ENCODE data around the gene ZIC4.

ZIC4 gene

GRCh38 chr3:147406028-147406931 is at the start of gene ZIC4:
ZIC4 (minus strand) TSS chr3:147406543; CDS start chr3:147402797, 3,746 bp downstream.
- no peak for DNase-seq

- DNase-seq = no peak
These were observed 43.3 kb upstream of the ZIC4 start for GRCh38 chr3:147449669-147450068.

- no peak for DNase-seq
These were observed 40.9 kb upstream of the ZIC4 start for GRCh38 chr3:147447224-147447623.

- no peak for DNase-seq
These were observed 25.4 kb upstream of the ZIC4 start for GRCh38 chr3:147431751-147432150.

- DNase-seq = no peak
These were observed 22.4 kb upstream of the ZIC4 start for GRCh38 chr3:147428754-147429153.

GRCh38 chr3:147428326-147428725 is 22.0 kb upstream of the ZIC4 start:
- DNase-seq = no peak

GRCh38 chr3:147427746-147428145 is 21.4 kb upstream of the ZIC4 start:
- DNase-seq = no peak

- no peak for DNase-seq
These were observed 20.6 kb upstream of the ZIC4 start for GRCh38 chr3:147426931-147427330.

GRCh38 chr3:147425388-147425850 is 19.1 kb upstream of the ZIC4 start:
- DNase-seq = no peak

GRCh38 chr3:147424581-147425387 is 18.4 kb upstream of the ZIC4 start:
- DNase-seq = no peak

GRCh38 chr3:147423798-147424580 is 17.6 kb upstream of the ZIC4 start:
- no peak for DNase-seq

- no peak for DNase-seq
These were observed 17.1 kb upstream of the ZIC4 start for GRCh38 chr3:147423537-147423797.

GRCh38 chr3:147422601-147423536 is 16.5 kb upstream of the ZIC4 start:
- DNase-seq = no peak

- DNase-seq = no peak
These were observed 15.9 kb upstream of the ZIC4 start for GRCh38 chr3:147422196-147422595.

GRCh38 chr3:147421184-147421912 is 15.0 kb upstream of the ZIC4 start:
- no peak for DNase-seq

GRCh38 chr3:147420353-147421183 is 14.2 kb upstream of the ZIC4 start:
- DNase-seq = no peak

GRCh38 chr3:147419781-147420224 is 13.5 kb upstream of the ZIC4 start:
- no peak for DNase-seq

GRCh38 chr3:147418808-147419701 is 12.7 kb upstream of the ZIC4 start:
- DNase-seq = no peak

GRCh38 chr3:147418371-147418781 is 12.0 kb upstream of the ZIC4 start:
- no peak for DNase-seq

Data from activated CD8-positive, alpha-beta memory T cell treated with anti-CD3 and anti-CD28 coated beads, Interleukin-2, amount 50 U/mL, for 48 hours (primary cell).